ENCODE results near the gene MLST8. TPM values are rescaled to one million over a fixed set of nuclear protein-coding genes. Genes with fewer than 3 reads are reported as not detected.

Gene MLST8
- total and polyA plus RNA-seq, 2 of the 8 experiments (the other 6 are each of a cell fraction or from before 2014, with no cell fraction given): 67.6 to 321 TPM

DNA sequence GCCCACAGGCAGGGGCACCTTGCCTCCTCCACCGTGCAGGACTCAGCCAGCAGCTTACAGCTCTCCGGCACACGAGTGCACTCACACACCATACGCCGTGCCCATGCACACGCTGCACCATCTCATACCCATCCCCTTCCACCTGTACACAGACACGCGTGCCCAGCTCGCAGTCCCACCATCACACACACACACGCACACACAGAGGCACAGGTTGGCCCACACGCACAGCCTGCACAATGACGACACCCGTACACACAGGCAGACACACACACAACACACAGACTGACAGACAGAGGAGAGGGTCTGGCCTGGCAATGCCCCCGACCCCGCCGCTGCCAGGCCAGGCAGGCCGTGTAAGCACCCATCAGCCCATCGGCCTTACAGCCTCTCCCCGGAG, 20.9 kb upstream of the MLST8 start:
- 0 out of 2 replicates have a peak overlapping the region, but pooled peaks have one; percentile 5 for H2BK12ac ChIP-seq (ENCODE audit: low read depth, low read length)
- no peaks in the 10 kb centered on the region; a peak in 1 of 7 replicates for H3K27me3 ChIP-seq (replicated peaks in 1 of 4; ENCODE audit: control insufficient read depth in 3 of 4, extremely low read depth in 1 of 4, insufficient read depth in 3 of 4, low read length in 3 of 4)
- H3K14ac ChIP-seq (ENCODE audit: insufficient read length): no peak overlapping the region
- no peak overlapping the region for H3K56ac ChIP-seq (replicated peaks; ENCODE audit: insufficient read length, low read depth, low read length)
- H3K79me2 ChIP-seq (ENCODE audit: control insufficient read depth in 1 of 2, insufficient read depth in 2 of 2, low read length in 2 of 2): no peaks in the 10 kb centered on the region
- H3K27ac ChIP-seq (ENCODE audit: low read depth, low read length): no peak overlapping the region
- H3K4me1 ChIP-seq (replicated peaks in 1 of 4; ENCODE audit: control insufficient read depth in 3 of 4, insufficient read depth in 4 of 4, low read length in 3 of 4): peaks cover 0 to 7% (median 2%) of the 10 kb centered on the region in 4 experiments; a peak in 4 of 7 replicates
- H3K18ac ChIP-seq (ENCODE audit: extremely low read depth, low read length): no peak overlapping the region
- H3K4me3 ChIP-seq (ENCODE audit: extremely low read depth in 1 of 4, insufficient read depth in 2 of 4, low read depth in 3 of 4, low read length in 4 of 4): no peak overlapping the region
- H3K23me2 ChIP-seq (ENCODE audit: low read depth, low read length): peaks cover 2% of the 10 kb centered on the region; the same call in 1 of the 2 replicates
- no peak overlapping the region for H3K4me2 ChIP-seq (ENCODE audit: insufficient read depth in 1 of 2, low read depth in 2 of 2, low read length in 2 of 2)
- no peak overlapping the region for H4K8ac ChIP-seq (ENCODE audit: extremely low read depth, insufficient read depth, low read length)
- peaks cover 0 to 4% (median 0%) of the 10 kb centered on the region in 4 experiments; a peak in 1 of 8 replicates for H3K36me3 ChIP-seq (ENCODE audit: control insufficient read depth in 2 of 4, insufficient read depth in 4 of 4, low read length in 3 of 4)
- ChIA-PET CTCF (ENCODE audit: partially characterized antibody) (interaction anchor here (0.5 to 0.8 kb wide), 2 partner anchors 10 to 128 kb away, joined by 3 to 4 read pairs; no protein-coding TSS in a partner anchor), POLR2A (ENCODE audit: partially characterized antibody) (interaction anchor here (0.6 to 4.9 kb wide), 10 partner anchors 8 to 54 kb away, joined by 3 to 17 read pairs (median 3); partner anchors contain the start of genes BRICD5, PGP and TRAF7)
- no peak overlapping the region for H2AFZ ChIP-seq (ENCODE audit: low read length)
- H2BK20ac ChIP-seq (ENCODE audit: low read length): no peak overlapping the region
- peak overlapping the region; percentile 65 for H4K91ac ChIP-seq (replicated peaks; ENCODE audit: insufficient read length, low read length)
- FAIRE-seq (no peak), DNase-seq (ENCODE audit: low read depth in 1 of 2, low spot score in 2 of 2) (no peak)
- TF ChIP-seq SIRT6 (IDR thresholded peaks at IDR 0.05; ENCODE audit: low read length) (no peak), FOSL1 (IDR thresholded peaks at IDR 0.05; ENCODE audit: insufficient read depth, low read depth, low read length) (no peak)
- TF ChIP-seq, protein P1, sequence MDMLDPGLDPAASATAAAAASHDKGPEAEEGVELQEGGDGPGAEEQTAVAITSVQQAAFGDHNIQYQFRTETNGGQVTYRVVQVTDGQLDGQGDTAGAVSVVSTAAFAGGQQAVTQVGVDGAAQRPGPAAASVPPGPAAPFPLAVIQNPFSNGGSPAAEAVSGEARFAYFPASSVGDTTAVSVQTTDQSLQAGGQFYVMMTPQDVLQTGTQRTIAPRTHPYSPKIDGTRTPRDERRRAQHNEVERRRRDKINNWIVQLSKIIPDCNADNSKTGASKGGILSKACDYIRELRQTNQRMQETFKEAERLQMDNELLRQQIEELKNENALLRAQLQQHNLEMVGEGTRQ (IDR thresholded peaks at IDR 0.05; ENCODE audit: low read length): no peak
- H2AK5ac ChIP-seq (ENCODE audit: low read depth, low read length): no peak overlapping the region
- no peak overlapping the region for H3K9ac ChIP-seq (replicated peaks in 1 of 4; ENCODE audit: extremely low read depth in 1 of 4, low read depth in 3 of 4, low read length in 3 of 4)
- WGBS, 2 experiments (ENCODE audit: extremely low coverage in 1 of 2, insufficient coverage in 1 of 2, insufficient read length in 1 of 2, insufficient replicate concordance in 2 of 2, low coverage in 1 of 2, low lambda C conversion rate in 2 of 2, missing lambda C conversion rate in 1 of 2): 95% methylated on average over 19 of the region's 19 CpGs; no CpG with 5 or more reads in 1 of the 2 experiments
- H2BK15ac ChIP-seq (ENCODE audit: low read length): 0 out of 2 replicates have a peak overlapping the region, but pooled peaks have one; percentile 46
- H4K5ac ChIP-seq (ENCODE audit: insufficient read length, low read depth, low read length): no peak overlapping the region
- H3K23ac ChIP-seq (ENCODE audit: insufficient read length): no peak overlapping the region
- H4K20me1 ChIP-seq (replicated peaks in 1 of 2; ENCODE audit: control insufficient read depth in 1 of 2, insufficient read depth in 2 of 2, low read length in 2 of 2): peaks cover 0 to 6% of the 10 kb centered on the region in 2 experiments
- H2BK120ac ChIP-seq (replicated peaks; ENCODE audit: low read depth, low read length): no peak overlapping the region
- H3K4ac ChIP-seq (replicated peaks; ENCODE audit: insufficient read length, low read depth, low read length): no peak overlapping the region
- H2BK5ac ChIP-seq (ENCODE audit: low read depth, low read length): no peak overlapping the region; the same call in 1 of the 2 replicates
- H3K79me1 ChIP-seq (ENCODE audit: low read depth, low read length): no peaks in the 10 kb centered on the region
- H3K9me3 ChIP-seq (ENCODE audit: insufficient read depth in 2 of 2, low read depth in 1 of 2, low read length in 1 of 2): no peaks in the 10 kb centered on the region

All from H1 (cell line).